ENCODE data around the gene GPD1L.
"Not testable (repeated sequence)": the region's sequence is repeated elsewhere in the genome, so short reads cannot be mapped to it uniquely, and the experiment has no call there.

Gene GPD1L

GRCh38 chr3:32114546-32115386 is 8.3 kb downstream of the GPD1L start:
- ATAC-seq (peak; percentile 50), DNase-seq (peak; percentile 50)
- peak overlapping the region; percentile 92 for H3K27ac Mint-ChIP-seq
- not testable (repeated sequence) for H3K9me3 Mint-ChIP-seq, H3K27me3 Mint-ChIP-seq
- H3K36me3 Mint-ChIP-seq (ENCODE audit: low read depth): peaks cover 17% of the 10 kb centered on the region
- peaks cover 69% of the 10 kb centered on the region for H3K4me1 Mint-ChIP-seq
- H3K4me3 Mint-ChIP-seq: peak overlapping the region; percentile 77

GRCh38 chr3:32117320-32117719 is 10.9 kb downstream of the GPD1L start:
- peaks cover 17% of the 10 kb centered on the region for H3K36me3 Mint-ChIP-seq (ENCODE audit: low read depth)
- no peak overlapping the region for H3K4me3 Mint-ChIP-seq
- peaks cover 5% of the 10 kb centered on the region for H3K9me3 Mint-ChIP-seq
- DNase-seq (no peak), ATAC-seq (no peak)
- H3K27ac Mint-ChIP-seq: no peak overlapping the region
- no peaks in the 10 kb centered on the region for H3K27me3 Mint-ChIP-seq
- H3K4me1 Mint-ChIP-seq: peaks cover 55% of the 10 kb centered on the region

- H3K27me3 Mint-ChIP-seq: no peaks in the 10 kb centered on the region
- peaks cover 5% of the 10 kb centered on the region for H3K9me3 Mint-ChIP-seq
- no peak for DNase-seq
- H3K4me3 Mint-ChIP-seq: no peak overlapping the region
- peaks cover 46% of the 10 kb centered on the region for H3K4me1 Mint-ChIP-seq
- no peak for ATAC-seq
- peaks cover 17% of the 10 kb centered on the region for H3K36me3 Mint-ChIP-seq (ENCODE audit: low read depth)
- H3K27ac Mint-ChIP-seq: no peak overlapping the region
These were observed 11.8 kb downstream of the GPD1L start for GRCh38 chr3:32118215-32118614.

- Mint-ChIP-seq H3K4me3 (no peak overlapping the region), H3K9me3 (no peaks in the 10 kb centered on the region), H3K36me3 (ENCODE audit: low read depth) (peaks cover 6% of the 10 kb centered on the region), H3K27me3 (no peaks in the 10 kb centered on the region), H3K27ac (no peak overlapping the region), H3K4me1 (peaks cover 23% of the 10 kb centered on the region)
- DNase-seq: no peak
- ATAC-seq: no peak
These were observed 14.1 kb downstream of the GPD1L start for GRCh38 chr3:32120471-32120870.

GRCh38 chr3:32121137-32121536 is 14.7 kb downstream of the GPD1L start:
- DNase-seq: no peak
- H3K27me3 Mint-ChIP-seq: no peaks in the 10 kb centered on the region
- no peak overlapping the region for H3K27ac Mint-ChIP-seq
- peaks cover 3% of the 10 kb centered on the region for H3K36me3 Mint-ChIP-seq (ENCODE audit: low read depth)
- H3K4me1 Mint-ChIP-seq: peaks cover 22% of the 10 kb centered on the region
- H3K9me3 Mint-ChIP-seq: no peaks in the 10 kb centered on the region
- H3K4me3 Mint-ChIP-seq: no peak overlapping the region
- no peak for ATAC-seq

GRCh38 chr3:32123620-32124019 is 17.2 kb downstream of the GPD1L start:
- H3K36me3 Mint-ChIP-seq (ENCODE audit: low read depth): peaks cover 2% of the 10 kb centered on the region
- H3K4me3 Mint-ChIP-seq: no peak overlapping the region
- no peak for DNase-seq
- no peak for ATAC-seq
- no peaks in the 10 kb centered on the region for H3K27me3 Mint-ChIP-seq
- peaks cover 13% of the 10 kb centered on the region for H3K4me1 Mint-ChIP-seq
- H3K9me3 Mint-ChIP-seq: no peaks in the 10 kb centered on the region
- no peak overlapping the region for H3K27ac Mint-ChIP-seq

GRCh38 chr3:32125012-32125411 is 18.6 kb downstream of the GPD1L start:
- no peaks in the 10 kb centered on the region for H3K27me3 Mint-ChIP-seq
- peaks cover 2% of the 10 kb centered on the region for H3K4me1 Mint-ChIP-seq
- ATAC-seq (no peak), DNase-seq (no peak)
- H3K4me3 Mint-ChIP-seq: no peak overlapping the region
- no peaks in the 10 kb centered on the region for H3K9me3 Mint-ChIP-seq
- H3K36me3 Mint-ChIP-seq (ENCODE audit: low read depth): peaks cover 8% of the 10 kb centered on the region
- H3K27ac Mint-ChIP-seq: no peak overlapping the region

- Mint-ChIP-seq H3K27me3 (no peaks in the 10 kb centered on the region), H3K4me1 (peaks cover 2% of the 10 kb centered on the region), H3K4me3 (no peak overlapping the region), H3K9me3 (no peaks in the 10 kb centered on the region), H3K36me3 (ENCODE audit: low read depth) (peaks cover 15% of the 10 kb centered on the region), H3K27ac (no peak overlapping the region)
- no peak for ATAC-seq
- no peak for DNase-seq
These were observed 20.0 kb downstream of the GPD1L start for GRCh38 chr3:32126305-32127015.

- H3K27me3 Mint-ChIP-seq: no peaks in the 10 kb centered on the region
- H3K9me3 Mint-ChIP-seq: no peaks in the 10 kb centered on the region
- DNase-seq (no peak), ATAC-seq (no peak)
- H3K27ac Mint-ChIP-seq: no peak overlapping the region
- peaks cover 2% of the 10 kb centered on the region for H3K4me1 Mint-ChIP-seq
- H3K36me3 Mint-ChIP-seq (ENCODE audit: low read depth): peaks cover 19% of the 10 kb centered on the region
- no peak overlapping the region for H3K4me3 Mint-ChIP-seq
These were observed 20.9 kb downstream of the GPD1L start for GRCh38 chr3:32127219-32127826.

- Mint-ChIP-seq H3K4me3 (no peak overlapping the region), H3K36me3 (ENCODE audit: low read depth) (peaks cover 19% of the 10 kb centered on the region), H3K27me3 (no peaks in the 10 kb centered on the region), H3K4me1 (peaks cover 2% of the 10 kb centered on the region), H3K9me3 (no peaks in the 10 kb centered on the region), H3K27ac (no peak overlapping the region)
- DNase-seq (no peak), ATAC-seq (no peak)
These were observed 22.5 kb downstream of the GPD1L start for GRCh38 chr3:32128936-32129335.

GRCh38 chr3:32129832-32130231 is 23.4 kb downstream of the GPD1L start:
- peaks cover 22% of the 10 kb centered on the region for H3K36me3 Mint-ChIP-seq (ENCODE audit: low read depth)
- no peak for DNase-seq
- peaks cover 2% of the 10 kb centered on the region for H3K4me1 Mint-ChIP-seq
- H3K27me3 Mint-ChIP-seq: no peaks in the 10 kb centered on the region
- no peak overlapping the region for H3K4me3 Mint-ChIP-seq
- H3K9me3 Mint-ChIP-seq: no peaks in the 10 kb centered on the region
- ATAC-seq: no peak
- H3K27ac Mint-ChIP-seq: no peak overlapping the region

GRCh38 chr3:32132121-32132520 is 25.7 kb downstream of the GPD1L start:
- ATAC-seq (no peak), DNase-seq (no peak)
- H3K36me3 Mint-ChIP-seq (ENCODE audit: low read depth): peaks cover 26% of the 10 kb centered on the region
- no peak overlapping the region for H3K27ac Mint-ChIP-seq
- H3K27me3 Mint-ChIP-seq: no peaks in the 10 kb centered on the region
- peaks cover 2% of the 10 kb centered on the region for H3K4me1 Mint-ChIP-seq
- no peaks in the 10 kb centered on the region for H3K9me3 Mint-ChIP-seq
- no peak overlapping the region for H3K4me3 Mint-ChIP-seq

GRCh38 chr3:32132706-32133105 is 26.3 kb downstream of the GPD1L start:
- no peak for DNase-seq
- ATAC-seq: no peak
- no peaks in the 10 kb centered on the region for H3K27me3 Mint-ChIP-seq
- peaks cover 7% of the 10 kb centered on the region for H3K4me1 Mint-ChIP-seq
- no peaks in the 10 kb centered on the region for H3K9me3 Mint-ChIP-seq
- peaks cover 26% of the 10 kb centered on the region for H3K36me3 Mint-ChIP-seq (ENCODE audit: low read depth)
- H3K27ac Mint-ChIP-seq: no peak overlapping the region
- H3K4me3 Mint-ChIP-seq: no peak overlapping the region

- no peak for DNase-seq
- Mint-ChIP-seq H3K27ac (no peak overlapping the region), H3K9me3 (no peaks in the 10 kb centered on the region), H3K4me3 (no peak overlapping the region), H3K27me3 (no peaks in the 10 kb centered on the region), H3K4me1 (peaks cover 18% of the 10 kb centered on the region), H3K36me3 (ENCODE audit: low read depth) (peaks cover 14% of the 10 kb centered on the region)
- no peak for ATAC-seq
These were observed 30.3 kb downstream of the GPD1L start for GRCh38 chr3:32136703-32137102.

GRCh38 chr3:32137870-32138269 is 31.4 kb downstream of the GPD1L start:
- Mint-ChIP-seq H3K27me3 (no peaks in the 10 kb centered on the region), H3K4me1 (peaks cover 18% of the 10 kb centered on the region), H3K36me3 (ENCODE audit: low read depth) (peaks cover 11% of the 10 kb centered on the region), H3K4me3 (no peak overlapping the region), H3K9me3 (no peaks in the 10 kb centered on the region), H3K27ac (no peak overlapping the region)
- ATAC-seq: no peak
- no peak for DNase-seq
